Raji (cell line): ENCODE data around the gene SMIM41.

ENCODE experiments used
- POLR2A ChIP-seq: IDR thresholded peaks from 2 replicates; pipeline ENCODE4 v1.6.1; 2011; ENCODE audit warnings: low read depth, low read length, control low read depth; ENCODE audit not compliant: insufficient read depth

Gene SMIM41

DNA sequence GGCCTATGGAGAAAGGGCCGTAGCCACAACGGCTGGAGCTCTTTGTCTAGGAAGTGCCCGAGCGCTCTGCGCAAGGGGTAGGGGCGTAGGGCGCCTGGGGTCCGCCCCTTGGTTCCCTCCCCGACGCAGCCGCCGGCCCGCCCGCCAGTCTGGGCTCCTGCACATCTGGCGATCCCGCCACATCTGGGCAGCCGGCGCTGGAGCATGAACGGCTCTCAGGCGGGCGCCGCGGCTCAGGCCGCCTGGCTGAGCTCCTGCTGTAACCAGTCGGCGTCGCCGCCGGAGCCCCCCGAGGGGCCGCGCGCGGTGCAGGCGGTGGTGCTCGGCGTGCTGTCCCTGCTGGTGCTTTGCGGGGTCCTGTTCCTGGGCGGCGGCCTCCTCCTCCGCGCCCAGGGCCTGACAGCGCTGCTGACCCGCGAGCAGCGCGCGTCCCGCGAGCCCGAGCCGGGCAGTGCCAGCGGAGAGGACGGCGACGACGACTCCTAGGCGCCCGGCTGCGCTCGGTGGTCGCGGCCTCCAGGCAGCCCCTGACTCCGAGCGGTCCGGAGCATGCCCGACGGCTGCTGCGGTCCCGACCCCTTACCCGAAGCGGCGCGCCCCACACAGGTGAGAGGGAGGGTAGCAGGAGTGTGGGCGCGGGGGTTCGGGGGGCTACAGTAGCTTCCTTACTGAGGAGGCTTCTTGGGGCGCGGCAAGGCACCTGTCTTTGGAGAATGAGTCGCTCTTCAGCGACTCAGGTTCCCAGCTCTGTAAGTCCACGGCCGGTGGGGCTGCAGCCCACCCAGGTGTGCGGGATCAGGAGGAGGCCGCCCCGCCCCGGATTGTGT is at the start of gene SMIM41:
SMIM41 (plus strand) TSS at position 129 of the 827 bp plus-strand sequence; CDS start at position 205, 76 bp downstream.
- TF ChIP-seq POLR2A, result no peak

DNA sequence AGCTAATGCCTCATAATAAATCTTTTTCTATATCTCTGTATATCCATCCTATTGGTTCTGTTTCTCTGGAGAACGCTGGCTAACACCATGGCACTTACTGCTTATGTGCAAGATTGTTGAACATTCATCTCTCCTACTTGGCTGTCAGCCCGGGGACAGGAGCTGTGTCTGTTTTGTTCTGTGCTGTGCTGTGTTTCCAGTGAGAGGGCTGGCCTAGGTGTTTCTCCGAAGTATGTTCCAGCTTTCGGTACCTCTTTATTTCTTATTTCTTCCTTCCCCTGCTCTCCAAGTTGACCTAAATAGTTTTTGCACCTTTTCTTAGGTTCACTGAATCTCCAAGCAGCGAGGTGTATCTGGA is 47.1 kb upstream of the SMIM41 start:
- no peak for TF ChIP-seq POLR2A

DNA sequence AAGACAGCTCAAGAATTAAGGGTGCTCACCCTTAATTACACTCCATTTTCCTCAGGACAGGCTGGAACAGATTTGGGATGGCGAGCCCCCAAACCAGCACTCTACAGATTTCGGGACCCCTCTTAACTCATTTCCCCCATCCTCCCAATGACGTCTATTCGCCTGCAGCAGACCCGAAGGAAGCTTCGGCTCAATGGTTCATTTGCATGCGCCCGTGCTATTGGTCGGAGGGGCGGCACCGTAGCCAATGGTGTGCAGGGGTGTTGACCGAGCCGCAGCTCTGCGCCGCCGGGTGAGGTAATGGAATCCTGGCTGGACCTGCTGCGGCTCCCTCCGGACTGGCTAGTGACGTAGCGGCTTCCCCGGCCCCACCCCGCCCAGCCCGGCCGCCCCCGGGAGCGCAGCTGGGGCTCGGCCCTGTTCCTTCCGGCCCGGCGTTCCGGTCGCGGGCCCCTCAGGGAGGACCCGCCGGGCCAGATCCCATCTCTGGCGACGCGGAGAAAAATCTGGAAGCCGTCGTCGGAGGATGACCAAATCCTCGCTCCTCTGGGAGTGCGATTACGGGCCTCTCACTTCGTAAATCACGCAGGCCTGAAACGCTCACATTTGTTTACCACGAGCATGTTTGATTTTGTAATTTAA is 46.6 kb upstream of the SMIM41 start:
- peak; percentile 36; the same call in 1 of the 2 replicates for TF ChIP-seq POLR2A

DNA sequence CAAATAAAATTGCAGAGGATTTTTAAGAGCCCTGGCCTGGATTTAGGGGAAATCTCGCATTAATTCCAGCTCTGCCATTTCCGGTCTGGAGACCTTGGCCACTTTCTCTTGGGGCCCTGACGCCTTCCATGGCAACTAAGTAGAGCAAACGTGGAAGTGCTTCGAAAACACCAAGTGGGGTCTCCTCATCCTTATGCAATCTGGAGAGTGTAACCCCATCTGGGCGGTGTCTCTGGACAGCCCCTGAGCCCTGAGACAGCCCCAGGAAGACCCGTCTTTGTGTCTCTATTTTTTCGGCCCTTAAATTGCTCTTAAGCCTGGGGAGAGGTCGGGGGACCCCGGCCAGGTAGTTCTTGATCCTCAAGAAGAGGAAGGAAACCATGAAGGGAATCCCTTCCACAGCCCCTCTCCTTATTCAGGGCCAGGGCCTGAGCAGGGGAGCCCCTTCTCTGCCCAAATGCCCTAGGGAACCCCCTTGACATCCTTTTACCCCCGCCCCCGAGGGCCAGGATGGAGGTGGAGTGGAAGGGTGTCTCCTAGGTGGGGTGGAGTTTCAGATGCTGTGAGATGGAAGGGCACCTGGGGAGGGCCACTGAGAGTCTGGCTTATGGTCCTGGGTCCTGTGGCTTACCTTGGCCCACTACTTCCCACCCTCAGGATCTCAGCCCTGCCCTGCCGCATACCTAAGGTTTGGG is 45.9 kb upstream of the SMIM41 start:
- TF ChIP-seq POLR2A, result no peak

DNA sequence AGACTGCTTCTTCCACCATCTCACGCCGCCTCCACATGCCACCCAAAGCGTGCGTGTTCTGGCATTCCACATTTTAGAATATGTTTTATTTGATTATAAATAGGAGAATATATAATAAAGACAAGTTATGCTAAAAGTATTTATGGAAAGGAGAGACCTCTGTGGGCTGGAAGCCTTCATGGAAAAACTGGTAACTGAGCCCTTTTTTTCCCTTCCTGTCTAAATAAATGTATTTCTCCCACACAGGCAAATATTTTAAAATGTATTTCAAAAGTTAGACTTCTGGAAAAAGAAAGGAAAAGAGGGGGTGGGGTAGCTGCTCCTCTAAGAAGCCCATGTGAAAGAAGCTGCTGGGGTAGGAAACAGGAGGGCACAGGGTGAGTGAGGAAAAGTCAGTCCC is 44.3 kb upstream of the SMIM41 start:
- TF ChIP-seq POLR2A, result no peak

DNA sequence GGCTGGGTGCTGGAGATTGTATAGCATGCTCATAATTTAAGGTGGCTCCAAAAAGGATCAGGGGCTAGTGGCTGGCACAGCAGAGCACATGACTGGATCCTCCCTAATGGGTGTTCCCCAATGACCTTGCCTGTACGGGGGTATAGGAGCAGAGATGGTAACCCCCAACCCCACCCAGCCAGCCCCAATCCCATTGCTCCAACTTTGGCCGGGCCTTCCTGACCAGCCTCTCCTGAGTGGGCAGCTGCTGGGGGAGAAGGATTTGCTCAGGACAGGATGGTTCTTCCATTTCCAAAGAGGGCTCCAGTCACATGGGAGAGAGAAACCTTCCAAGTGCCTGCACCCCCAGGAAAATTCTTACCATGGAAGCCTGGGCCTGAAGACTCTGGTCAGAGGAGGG is 43.6 kb upstream of the SMIM41 start:
- no peak for TF ChIP-seq POLR2A

DNA sequence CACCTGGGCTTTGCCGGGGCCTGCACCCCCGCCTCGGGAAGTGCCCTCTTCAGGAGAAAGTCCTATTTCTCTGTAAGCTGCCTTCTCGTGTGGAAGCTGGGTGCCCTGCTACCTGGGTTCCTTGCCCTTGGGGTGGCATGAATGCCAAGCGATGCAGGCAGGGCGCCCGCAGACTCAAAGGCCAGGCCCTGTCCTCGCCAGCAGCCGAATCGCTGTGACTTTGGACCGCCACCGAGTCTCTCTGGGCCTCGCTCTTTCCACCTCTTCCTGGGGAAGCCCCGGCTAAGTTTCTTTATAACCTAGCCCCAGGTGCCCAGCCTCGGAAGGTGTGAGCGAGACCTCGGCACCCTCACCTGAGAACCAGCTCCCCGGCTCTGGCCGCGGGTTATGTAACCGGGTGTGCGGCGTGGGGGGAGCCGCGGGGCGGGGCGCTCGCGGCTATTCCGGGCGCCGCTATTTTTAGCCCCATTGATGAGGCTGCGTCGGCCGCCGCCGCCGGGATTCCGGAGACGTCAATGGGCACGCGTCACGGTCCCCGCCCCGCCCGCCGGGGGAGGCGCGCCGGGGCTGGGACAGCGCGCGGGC is 42.8 kb upstream of the SMIM41 start:
- no peak for TF ChIP-seq POLR2A

DNA sequence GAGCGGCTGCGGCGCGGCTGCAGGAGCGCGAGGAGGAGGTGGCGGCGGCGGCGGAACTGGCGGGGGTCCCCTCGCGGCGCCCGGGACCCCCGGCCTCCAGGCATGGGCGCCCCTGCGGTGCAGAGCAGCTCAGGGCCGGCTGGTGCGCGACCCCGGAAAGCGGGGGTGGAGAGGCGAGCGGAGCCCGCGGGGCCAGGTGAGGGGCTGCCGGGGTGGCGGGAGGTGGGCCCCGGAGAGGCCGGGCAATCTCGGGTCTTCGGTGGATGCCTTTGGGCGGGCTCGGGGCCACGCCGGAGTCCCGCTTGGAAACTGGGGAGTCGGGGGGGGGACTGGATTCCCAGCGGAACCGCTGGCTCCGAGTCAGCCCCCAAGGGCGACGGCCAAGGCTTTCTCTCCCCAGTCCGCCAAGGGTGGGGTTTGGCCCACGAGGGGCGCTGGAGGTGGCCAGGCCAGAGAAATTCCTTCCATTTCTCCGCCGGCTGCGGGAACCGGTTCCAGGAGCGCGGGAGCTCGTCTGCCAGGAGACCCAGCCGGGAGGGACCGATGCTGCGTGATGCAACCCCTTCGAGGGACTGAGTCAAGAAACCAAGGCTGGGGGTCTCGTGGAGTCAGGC is 42.1 kb upstream of the SMIM41 start:
- no peak for TF ChIP-seq POLR2A

DNA sequence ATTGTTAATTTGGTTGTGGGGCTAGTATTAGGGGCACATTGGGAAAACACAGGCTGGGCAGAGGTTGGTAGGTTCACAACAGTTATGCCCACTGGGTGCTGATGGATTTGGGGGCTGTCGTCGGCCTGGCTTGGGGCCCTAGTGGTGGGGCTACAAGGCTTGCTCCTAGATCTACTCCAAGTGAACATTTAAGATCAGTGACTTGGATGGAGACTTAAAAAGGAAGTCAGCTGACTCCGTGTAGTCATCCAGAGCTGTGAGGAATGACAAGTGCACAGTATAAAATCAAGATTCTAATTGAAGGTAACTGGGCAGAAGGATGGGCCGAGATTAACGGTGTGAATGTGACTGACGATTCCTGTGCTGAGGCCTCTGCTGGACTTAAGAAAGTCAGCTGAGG is 41.1 kb upstream of the SMIM41 start:
- TF ChIP-seq POLR2A, result no peak

DNA sequence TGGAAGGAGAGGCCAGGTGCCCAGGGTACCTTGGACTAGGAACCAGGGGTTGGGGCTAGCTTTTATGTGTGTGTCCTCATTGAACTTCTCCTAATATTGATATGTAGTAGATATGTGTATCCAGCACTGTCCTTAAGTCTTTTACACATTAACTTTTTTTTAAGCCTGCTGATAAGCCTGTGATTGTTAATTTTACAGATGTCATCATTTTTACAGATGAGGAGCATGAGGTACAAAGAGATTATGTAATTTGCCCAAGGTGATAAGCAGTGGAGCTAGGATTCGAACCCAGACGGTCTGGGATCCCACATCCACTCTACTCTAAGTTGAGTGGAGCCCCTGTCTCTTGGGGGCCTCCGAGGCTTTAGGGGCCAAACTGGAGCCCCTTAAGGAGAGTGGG is 38.5 kb upstream of the SMIM41 start:
- TF ChIP-seq POLR2A, result no peak

DNA sequence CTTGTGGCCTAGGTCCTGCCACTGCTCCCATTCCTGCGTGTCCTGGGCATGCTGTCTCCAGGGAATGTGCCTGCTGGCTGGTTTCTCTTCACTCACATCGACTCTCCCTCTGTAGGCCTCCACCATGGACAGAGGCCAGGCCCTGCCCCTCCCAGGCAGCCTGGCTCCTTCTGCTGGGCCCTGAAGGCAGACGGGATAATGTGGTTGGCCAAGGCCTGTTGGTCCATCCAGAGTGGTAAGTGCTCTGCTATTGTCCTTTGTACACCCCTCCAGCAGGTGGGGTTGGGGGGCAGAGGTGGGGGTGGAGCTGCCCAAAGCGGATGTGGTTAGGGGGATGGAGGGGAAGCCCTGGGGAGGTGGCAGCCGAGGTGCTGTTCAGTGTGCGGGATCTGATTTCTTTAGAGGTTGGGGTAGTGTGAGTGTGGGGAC is 37.8 kb upstream of the SMIM41 start:
- no peak for TF ChIP-seq POLR2A

DNA sequence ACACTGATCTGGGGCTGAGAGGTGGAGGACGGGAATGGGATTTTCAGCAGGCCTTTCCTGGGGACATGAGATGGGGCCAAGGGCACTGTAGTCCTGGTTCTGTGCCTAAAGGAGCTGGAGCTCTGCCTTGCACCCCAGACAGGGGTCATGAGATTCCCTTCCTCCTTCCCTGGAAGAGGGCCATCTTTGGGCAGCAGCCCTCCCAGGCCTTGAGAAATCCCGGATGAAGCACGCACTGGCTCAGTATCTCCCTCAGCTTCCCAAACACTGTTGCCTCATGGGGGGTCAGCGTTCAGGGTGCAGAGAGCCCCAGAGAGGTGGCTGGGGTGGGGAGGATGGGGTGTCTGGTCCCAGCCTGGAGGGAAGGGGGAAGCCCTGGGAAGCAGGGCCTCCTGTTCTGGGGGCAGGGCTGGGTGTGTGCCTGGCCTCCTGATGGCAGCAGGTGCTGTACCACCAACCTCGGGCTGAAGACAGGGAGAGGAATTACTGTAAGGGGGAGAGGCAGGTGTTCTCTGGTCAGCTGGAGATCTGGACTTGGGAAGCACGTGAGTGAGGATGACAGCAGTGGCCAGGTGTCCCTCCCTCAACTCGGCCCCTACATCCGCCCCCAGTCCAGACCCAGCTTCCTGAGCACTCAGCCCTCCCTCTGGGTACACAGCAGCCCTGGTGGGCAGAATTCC is 36.7 kb upstream of the SMIM41 start:
- no peak for TF ChIP-seq POLR2A

DNA sequence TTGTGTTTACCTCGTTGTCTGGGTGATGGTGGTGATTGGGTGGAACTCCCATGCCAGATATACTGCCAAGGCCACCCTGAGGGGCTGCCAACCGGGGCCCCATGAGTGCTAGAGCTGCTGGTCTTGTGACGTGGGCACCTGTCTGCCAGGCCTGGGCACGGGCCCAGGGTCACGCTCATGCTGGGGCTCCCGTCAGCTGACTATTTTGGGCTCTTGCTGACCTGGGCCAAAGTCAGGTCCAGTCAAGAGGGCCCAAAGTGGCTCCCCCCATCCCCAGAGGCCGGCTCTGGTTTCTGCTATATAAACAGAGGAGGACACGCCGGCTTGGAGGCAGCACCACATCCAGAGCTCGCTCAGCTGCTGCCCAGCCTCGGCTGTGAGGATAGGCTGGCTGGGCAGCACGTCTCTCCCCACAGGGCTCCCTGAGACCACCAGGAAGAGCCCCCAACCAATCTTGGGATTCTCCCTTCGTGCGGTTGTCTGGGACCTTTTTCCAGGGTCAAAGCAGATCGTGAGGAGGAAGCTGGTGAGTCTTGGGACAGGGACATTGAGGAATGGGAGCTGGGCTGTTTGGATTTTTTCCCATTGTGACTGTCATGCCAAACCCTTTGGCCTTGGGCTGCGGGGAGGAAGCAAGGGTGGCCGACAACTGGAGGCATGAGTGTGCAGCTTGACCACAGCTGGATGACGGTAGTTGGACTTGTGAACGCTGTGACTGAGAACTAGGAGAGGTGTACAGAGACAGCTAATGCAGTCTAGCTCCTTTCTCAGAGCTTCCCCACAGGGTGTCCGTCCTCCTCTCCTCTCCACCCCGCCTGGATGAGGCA is 35.9 kb upstream of the SMIM41 start:
- no peak for TF ChIP-seq POLR2A
